ENCODE data around the gene RPL31. TPM values are rescaled to one million over a fixed set of nuclear protein-coding genes. Genes with fewer than 3 reads are reported as not detected.
A peak's percentile ranks its signal among the peaks of the same experiment; 100 is the strongest.

The RPL31 gene
- polyA plus RNA-seq, 4 donors: 2,508 to 2,984 (median 2,727) TPM

DNA sequence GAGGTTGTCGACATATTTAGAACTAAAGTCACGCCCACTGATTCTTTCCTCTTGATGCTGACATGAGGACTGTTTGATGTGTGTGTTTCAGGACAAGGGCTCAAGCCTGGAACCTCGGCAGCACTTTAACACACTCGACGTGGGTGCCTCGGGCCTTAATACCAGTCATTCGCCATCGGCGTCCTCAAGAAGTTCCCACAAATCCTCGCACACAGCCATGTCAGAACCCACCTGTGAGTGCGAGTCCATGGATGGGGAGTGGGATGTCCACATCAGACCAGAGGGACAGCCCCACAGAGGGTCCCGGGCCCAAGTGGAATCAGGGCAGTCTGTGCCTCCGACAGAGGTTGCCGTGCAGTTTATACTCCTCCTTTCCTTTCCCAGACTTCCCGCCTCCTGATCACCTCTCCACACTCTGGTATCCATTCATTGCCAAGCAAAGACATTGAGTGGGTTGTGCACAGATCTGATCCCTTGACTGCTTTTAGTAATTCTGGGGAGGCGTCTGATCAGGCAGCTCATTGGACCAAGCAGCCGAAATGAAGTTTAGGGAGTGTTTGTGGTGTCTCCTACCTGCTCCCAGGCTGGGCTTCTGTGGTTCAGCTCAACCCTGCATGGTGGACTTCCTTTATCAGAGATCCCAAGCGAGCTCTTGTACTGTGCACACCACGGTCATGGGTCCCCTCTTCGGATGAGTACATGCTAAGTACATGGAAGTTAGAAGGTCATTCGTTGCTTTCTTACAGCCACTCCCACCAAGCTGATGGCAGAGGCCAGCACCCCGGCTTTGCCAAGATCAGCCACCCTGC lies 27.2 kb upstream of the RPL31 start:
- no peak for DNase-seq (ENCODE audit: low read depth in 4 of 4, low spot score in 3 of 4)

DNA sequence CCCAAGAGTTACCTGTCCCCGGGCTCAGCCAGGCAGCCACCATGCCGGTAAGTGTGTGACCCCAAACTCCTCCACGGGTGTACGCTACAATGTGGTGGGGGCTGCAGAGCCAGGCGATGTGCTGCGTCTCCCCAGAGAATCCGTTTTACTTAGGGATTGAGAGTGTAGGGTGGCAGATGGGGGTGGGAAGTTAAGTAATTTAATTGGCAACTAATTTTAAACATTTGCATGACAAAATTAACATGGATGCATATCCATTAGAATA lies 26.6 kb upstream of the RPL31 start:
- DNase-seq (ENCODE audit: low read depth in 4 of 4, low spot score in 3 of 4): no peak

DNA sequence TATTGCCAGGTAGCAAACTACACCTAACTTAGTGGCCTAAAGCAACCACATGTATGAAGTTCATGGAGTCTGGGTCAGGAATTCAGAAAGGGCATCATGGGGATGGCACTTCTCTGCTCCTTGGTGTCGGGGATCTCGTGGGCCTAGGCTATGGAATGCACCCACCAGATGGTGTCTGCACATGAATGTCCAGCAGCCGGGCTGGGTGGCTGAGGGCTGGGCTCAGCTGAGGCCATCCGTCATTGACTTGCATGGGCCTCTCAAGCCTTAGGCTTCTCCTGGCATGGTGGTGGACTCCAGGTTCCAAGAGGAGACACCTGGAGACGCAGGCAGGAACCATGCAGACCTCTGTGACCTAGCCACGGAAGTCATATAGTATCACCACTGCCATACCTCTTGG lies 26.0 kb upstream of the RPL31 start:
- DNase-seq (ENCODE audit: low read depth in 4 of 4, low spot score in 3 of 4): no peak

DNA sequence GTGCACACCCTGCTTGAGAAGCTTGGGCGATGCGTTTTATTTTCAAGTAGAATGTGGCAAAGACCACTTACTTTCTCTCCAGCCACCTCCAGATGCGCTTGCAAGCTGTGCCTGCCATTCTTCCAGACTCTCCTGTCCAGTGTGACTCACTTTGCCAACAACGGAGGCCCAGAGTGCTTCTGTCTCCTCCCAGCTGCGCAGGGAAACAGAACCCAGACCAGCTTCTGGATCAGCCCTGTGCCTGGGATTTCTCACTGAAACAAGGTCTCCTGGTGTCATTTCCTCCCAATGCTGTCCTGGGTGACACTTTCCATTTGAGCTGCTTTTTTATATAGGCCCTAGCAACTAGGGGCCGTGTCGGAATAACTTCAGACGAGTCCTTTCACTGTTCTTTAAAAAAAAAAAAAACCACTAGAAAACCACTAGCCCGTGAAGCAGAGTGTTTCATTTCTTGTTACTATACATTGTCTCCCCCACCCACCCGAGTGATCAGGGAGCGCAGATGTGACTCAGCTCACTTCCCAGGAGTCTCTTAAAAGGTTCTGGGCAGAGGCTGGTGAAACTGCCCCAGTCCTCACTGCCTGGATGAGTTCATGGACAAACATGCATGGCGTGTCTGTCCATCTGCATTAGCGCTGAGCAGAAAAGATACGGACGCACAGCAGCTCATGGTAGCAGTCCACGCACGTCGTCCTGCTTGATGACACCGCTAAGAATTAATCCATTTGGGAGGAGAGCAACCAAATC lies 25.3 kb upstream of the RPL31 start:
- no peak for DNase-seq (ENCODE audit: low read depth in 4 of 4, low spot score in 3 of 4)

DNA sequence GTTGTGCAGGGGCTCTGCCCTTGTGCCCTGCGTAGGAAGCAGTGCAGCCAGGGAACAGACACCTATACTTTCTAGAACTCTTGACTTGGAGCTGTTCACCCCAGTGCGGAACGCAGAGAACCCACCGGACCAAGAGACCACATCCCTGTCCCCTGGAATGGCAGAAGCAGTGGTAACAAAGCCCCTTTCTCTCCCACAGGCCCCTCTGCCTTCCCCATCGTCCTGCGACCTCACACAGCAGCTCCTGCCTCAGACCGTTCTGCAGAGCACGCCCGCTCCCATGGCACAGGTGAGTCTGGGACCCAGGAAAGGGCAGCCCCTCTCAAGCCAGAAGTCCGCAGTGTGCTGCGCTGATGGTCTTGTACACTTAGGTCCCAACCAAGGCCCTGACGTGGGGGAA lies 24.6 kb upstream of the RPL31 start:
- DNase-seq (ENCODE audit: low read depth in 4 of 4, low spot score in 3 of 4): no peak

DNA sequence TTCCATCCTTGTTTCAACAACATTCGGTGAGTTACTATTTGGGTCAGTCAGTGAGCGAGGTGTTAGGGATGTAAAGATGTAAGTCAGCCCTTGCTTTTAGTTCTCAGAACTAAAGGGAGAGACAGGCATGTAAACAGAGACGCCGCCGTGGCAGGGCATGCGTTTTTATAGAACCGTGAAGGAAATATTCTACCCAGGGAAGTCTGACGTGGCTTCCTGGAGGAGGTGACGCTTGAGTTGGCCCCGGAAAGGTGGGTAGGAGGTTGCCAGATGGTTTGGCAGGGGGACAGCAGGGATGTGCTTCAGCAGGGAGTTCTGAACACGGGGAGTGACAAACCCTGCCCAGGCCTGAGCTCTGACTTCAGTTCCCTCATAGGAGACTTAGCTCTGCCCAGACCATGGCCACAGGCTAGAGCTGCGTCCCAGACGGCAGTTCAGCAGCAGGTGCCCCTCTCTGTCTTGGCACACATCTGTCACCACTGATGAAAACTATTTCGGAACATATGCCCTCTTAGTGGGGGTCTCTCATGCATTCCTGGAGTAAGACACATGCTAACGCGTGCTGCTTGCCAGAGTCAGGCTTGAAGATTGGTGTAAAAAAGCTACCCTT lies 23.4 kb upstream of the RPL31 start:
- no peak for DNase-seq (ENCODE audit: low read depth in 4 of 4, low spot score in 3 of 4)

DNA sequence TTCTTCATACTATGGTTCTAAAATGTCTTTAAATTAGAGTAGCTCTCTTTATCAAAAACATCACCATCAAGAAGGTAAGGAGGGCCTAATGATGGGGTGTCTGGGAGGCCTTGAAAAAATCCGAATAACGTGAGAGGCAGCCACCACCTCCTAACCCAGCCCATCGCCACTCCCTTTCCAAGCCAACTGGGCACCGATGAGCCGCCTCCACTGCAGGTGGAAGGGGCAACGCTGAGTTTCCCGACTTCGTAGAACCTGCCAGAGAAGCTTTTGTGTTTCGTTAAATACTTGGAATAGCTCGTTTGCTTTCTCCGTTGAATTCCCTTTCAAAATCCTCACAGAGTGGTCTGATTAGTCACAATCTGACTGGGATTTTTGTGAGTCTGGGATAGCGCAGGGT lies 22.0 kb upstream of the RPL31 start:
- DNase-seq (ENCODE audit: low read depth in 4 of 4, low spot score in 3 of 4): no peak

DNA sequence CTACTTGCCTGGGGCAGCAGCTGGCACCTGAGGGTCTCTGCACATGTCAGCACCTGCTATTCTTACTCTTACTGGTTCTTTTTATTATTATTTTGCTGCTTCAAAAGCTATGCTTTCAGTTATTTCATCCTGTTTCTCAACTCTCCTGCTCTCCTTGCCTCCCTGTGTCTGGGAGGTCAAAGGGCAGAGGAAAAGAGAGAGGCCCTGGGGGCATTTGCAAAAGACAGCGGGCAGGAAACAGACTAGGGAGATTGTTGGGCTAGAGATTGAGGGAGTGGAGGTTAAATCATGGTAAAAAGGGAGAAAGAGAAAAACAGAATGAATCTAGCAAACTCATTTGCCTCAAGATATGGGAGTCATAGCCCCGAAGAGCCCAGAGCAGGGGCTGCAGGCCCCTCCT lies 21.1 kb upstream of the RPL31 start:
- DNase-seq (ENCODE audit: low read depth in 4 of 4, low spot score in 3 of 4): no peak

DNA sequence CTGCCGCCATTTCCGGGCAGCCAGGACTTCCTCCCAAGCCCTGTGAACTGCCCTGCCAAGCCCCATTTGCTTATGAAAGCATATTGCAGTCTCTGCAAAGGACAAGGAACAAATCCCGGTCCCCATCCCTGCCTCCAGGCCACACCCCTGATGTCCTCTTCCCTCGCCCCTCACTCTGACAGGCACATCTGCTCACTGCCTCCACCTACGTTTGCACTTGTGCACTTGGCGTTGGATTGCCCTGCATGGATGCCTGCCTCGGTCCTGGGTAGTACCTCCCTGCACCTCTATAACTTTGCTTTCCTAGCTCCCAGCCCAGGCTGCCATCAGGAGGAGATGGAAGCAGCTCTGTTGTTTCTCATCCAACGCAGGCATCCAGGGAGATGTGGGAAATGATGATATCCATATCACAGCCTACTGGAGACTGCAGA lies 19.6 kb upstream of the RPL31 start:
- DNase-seq (ENCODE audit: low read depth in 4 of 4, low spot score in 3 of 4): no peak

DNA sequence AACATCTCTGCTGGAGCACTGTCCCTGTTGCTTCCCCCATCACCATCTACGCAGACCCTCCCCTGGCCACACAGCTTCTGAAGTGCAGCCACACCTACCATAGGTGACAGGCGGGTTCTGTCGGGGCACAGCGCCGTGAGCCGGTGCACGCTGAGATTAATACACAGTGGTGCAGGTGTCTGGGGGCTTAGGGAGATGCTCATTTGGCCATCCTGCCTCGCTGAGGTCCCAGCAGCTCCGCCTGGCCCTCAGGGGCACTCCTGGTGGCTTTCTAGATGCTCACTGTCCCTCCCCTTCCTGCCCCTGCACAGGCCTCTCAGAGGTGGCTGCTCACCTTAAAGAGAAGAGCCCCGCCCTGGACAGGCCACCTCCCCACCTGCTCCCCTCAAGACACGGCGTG lies 18.9 kb upstream of the RPL31 start:
- DNase-seq (ENCODE audit: low read depth in 4 of 4, low spot score in 3 of 4): no peak

DNA sequence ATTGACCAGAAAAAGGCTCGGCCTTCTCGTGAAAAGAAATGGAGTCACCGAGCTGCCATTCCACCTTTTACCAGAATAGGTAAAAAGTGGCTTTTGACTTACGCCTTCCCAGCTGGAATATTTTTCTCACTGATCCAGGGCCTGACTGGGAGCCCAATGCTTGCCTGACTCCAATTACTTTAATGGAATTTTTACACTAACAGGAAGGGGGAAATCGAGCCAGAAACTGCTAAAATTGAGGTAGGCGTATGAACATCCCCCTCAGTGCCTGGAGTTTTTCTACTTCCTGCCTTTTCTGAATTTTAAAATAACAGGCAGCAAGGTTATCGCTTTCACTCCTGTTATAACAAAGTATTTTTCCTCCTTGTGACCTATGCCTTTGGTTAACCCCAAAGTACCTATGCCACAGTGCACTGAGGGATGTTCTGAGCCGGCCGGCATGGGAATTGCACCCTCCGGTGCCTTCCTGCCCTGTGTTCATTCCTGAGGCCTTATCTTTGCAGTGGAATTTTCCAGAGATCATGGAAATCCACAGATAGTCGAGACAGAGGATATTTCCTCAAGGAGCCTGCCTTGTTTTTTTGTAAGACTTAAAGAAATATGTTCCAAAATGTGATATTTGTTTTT lies 18.3 kb upstream of the RPL31 start:
- DNase-seq (ENCODE audit: low read depth in 4 of 4, low spot score in 3 of 4): no peak

DNA sequence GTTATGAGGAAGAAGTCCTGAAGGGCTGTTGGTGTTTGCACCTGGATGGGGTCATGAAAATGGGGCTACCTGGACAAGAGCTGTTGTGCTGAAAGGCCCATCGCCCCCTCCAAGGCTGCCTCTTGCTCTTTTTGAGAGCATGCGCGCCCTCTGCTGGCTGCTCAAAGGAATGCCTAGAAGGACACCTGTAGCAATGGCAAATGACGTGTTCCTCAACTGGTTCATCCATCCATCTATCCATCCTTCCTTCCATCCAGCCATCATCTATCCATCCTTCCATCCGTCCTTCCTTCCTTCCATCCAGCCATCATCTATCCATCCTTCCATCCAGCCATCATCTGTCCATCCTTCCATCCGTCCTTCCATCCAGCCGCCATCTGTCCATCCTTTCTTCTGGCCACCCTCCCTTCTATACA lies 17.2 kb upstream of the RPL31 start:
- DNase-seq (ENCODE audit: low read depth in 4 of 4, low spot score in 3 of 4): peak in 3 of 4 donors; percentile 51 to 55 (median 53)

DNA sequence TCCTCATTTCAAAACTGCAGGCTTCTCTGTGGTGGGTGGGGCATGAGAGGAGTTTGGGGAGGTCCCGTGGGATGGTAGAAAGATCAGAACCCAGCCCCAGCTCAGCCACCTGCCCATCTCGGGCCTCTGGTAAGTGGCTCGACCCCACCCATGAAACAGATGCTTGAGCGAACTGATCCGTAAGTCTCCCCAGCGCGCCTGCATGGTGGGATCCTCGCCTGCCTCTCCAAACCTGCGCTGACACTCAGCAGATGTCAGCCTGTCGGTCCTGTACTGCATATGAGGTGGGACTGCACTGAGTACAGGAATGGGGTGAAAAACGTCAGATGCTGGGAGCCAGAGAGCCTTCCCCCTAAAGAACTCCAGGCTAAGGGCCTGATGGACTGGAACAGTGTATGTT lies 15.9 kb upstream of the RPL31 start:
- no peak for DNase-seq (ENCODE audit: low read depth in 4 of 4, low spot score in 3 of 4)

DNA sequence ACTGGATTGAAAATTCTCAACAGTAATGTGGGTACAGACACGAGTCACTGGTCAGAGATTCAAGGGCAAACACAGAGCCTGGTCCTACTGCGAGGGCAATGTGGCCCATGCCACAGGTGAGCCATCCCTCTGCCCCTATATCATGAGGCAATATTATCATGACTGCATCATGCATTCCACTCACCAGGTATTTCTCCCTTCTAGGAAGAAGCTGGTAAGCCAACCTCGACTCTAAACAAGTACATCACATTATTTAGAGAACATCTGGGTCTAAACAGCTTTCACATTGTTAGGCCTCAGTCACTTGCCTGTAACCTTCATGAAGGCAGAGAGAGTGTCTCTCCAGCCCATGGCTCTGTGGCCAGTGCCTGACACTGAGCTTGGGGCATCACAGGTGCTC lies 14.6 kb upstream of the RPL31 start:
- DNase-seq (ENCODE audit: low read depth in 4 of 4, low spot score in 3 of 4): no peak

DNA sequence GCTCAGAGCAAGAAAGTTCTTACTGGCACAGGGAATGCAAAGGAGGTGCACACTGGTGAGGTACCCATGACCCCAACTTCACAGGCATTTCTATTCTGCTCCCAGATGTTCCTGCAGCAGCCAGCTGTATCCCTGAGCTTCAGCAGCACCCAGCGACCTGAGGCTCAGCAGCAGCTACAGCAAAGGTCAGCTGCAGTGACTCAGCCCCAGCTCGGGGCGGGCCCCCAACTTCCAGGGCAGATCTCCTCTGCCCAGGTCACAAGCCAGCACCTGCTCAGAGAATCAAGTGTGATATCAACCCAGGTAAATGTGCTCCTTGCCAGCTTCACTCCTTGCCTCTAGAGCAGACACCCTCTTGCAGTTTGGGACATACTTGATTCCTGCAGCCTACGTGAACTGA lies 14.1 kb upstream of the RPL31 start:
- no peak for DNase-seq (ENCODE audit: low read depth in 4 of 4, low spot score in 3 of 4)

DNA sequence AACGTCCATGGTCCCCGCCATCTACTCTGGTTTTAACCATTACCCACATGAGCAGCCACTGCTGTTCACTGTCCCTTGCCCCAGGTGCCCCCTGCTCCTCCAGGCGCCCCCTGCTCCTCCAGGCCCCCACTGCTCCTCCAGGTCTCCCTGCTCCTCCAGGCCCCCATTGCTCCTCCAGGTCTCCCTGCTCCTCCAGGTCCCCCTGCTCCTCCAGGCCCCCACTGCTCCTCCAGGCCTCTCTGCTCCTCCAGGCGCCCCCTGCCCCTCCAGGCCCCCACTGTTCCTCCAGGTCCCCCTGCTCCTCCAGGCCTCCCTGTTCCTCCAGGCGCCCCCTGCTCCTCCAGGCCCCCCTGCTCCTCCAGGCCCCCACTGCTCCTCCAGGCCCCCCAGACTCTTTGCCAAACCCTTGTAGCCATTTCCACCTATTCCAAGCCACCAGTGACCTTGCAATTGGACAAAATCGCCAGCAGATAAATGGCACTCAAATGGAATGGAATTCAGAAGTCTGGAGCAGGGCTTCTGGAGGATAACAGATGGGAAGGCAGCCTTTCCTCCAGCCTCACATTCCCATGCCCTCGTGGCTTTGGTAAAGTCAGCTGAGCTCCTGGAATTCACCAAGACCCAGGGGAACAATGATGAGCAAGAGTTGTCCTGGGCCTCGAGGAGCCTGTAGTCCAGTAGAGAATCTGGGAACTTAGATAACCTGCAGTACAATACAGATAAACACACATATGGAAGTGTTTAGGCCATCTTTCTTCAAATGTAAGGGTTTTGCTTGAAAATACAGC lies 13.3 kb upstream of the RPL31 start:
- no peak for DNase-seq (ENCODE audit: low read depth in 4 of 4, low spot score in 3 of 4)

DNA sequence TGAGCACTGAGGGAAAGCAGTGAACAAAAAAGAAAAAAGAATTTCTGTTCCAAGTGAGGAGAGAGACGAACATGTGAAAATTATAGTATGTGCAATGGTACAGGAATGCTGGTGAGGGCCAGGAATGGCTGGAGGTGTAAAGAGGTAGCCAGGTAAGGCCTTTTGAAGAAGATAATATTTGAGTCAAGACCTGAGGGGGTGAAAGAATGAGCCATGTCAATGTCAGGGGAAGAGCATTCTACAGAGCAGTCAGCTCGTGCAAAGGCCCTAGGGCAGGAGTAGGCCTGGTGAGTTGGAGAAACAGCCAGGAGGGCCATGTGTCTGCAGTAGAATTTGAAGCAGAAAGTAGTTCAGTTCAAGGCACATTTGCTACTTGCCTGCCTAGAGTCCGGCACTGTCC lies 12.4 kb upstream of the RPL31 start:
- no peak for DNase-seq (ENCODE audit: low read depth in 4 of 4, low spot score in 3 of 4)

DNA sequence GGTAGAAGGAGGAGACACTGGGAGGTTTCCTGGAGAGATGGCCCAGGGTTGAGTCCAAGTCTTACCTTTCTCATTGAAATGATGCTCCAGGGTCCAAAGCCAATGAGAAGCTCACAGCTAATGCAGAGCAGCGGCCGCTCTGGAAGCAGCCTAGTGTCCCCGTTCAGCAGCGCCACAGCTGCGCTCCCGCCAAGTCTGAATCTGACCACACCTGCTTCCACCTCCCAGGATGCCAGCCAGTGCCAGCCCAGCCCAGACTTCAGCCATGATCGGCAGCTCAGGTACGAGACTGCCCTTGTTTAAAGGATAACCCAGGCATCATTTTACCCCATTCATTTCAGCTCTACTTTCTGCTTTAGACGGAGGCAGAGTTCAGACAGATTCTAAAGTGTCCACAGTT lies 11.9 kb upstream of the RPL31 start:
- no peak for DNase-seq (ENCODE audit: low read depth in 4 of 4, low spot score in 3 of 4)

DNA sequence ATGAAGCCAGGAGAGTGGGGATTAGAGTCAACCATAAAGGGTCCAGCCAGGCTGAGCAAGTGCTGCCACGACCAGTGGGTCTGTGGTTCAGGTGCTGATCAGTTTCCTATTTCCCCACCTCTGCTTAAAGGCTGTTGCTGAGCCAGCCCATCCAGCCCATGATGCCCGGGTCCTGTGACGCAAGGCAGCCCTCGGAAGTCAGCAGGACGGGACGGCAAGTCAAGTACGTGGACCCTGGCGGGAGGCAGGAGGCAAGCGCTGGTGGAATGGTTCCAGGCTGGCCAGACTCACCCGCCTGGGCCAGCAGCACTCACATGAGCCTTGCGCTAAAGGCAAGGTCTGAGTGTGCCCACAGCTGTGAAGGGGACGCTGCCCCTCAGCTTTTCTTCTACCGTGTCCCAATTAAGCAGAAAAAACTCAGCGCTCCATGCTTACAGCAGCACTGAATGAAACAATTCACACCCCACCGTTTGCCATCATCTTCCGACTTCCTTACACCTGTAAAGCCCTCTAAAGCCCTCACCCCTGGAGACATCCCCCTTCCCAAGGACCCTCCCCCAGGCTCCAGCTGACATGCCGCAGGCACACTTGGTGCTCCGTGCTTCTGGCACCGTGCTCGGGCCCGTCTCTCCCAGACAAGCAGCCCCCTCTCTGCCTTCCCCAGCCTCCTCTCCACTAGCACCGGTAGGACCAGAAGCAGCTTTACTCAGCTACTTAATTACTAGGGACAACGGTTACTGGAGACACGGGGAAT lies 11.3 kb upstream of the RPL31 start:
- no peak for DNase-seq (ENCODE audit: low read depth in 4 of 4, low spot score in 3 of 4)

DNA sequence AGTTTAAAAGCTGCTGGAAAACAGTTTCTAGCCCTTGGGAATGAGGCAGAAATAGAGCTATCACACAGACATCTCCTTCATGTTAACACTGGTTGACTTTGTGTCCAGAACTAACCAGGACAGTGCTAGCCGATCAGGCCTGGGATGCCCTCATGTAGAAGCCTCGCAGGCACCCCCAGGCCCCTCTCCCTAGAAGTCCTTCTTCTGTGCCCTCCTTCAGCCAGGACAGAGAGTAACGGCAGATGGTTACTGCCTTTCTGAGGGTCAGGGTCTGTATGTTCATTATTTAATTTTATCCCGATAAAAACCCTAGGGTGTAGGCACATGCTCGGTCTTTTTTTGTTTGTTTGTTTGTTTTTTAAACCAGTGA lies 10.7 kb upstream of the RPL31 start:
- no peak for DNase-seq (ENCODE audit: low read depth in 4 of 4, low spot score in 3 of 4)

All from right renal pelvis (tissue), 4 donors.